Esophagus (tissue), 2 donors: ENCODE data around the gene ARSK. TPM values are rescaled to one million over a fixed set of nuclear protein-coding genes. Genes with fewer than 3 reads are reported as not detected.

ENCODE experiments used
- H3K27ac ChIP-seq, 2 donors: one replicate each; pipeline ENCODE4 v1.5.1; 2013; ENCODE audit warnings: low read depth in 2 of 2, mild to moderate bottlenecking in 2 of 2, inconsistent platforms in 1 of 2, low read length in 1 of 2, moderate library complexity in 1 of 2
- H3K27me3 ChIP-seq, 2 donors: one replicate each; pipeline ENCODE4 v1.6.1; 2013; ENCODE audit warnings: low read length in 2 of 2, control low read depth in 1 of 2, mild to moderate bottlenecking in 1 of 2; ENCODE audit not compliant: insufficient read depth in 2 of 2, control insufficient read depth in 1 of 2
- H3K36me3 ChIP-seq, 2 donors: one replicate each; pipeline ENCODE4 v1.6.1; 2013; ENCODE audit warnings: low read length in 1 of 2; ENCODE audit not compliant: control insufficient read depth in 2 of 2, insufficient read depth in 2 of 2
- H3K4me1 ChIP-seq, 2 donors: one replicate each; pipeline ENCODE4 v1.6.1; 2013; ENCODE audit warnings: low read length in 1 of 2; ENCODE audit not compliant: control insufficient read depth in 2 of 2, insufficient read depth in 2 of 2
- H3K4me3 ChIP-seq, 2 donors: one replicate each; pipeline ENCODE4 v1.5.1; 2013; ENCODE audit warnings: low read length in 2 of 2, mild to moderate bottlenecking in 2 of 2, low read depth in 1 of 2, moderate library complexity in 1 of 2
- H3K9me3 ChIP-seq, 2 donors: one replicate each; pipeline ENCODE4 v1.6.1; 2013; ENCODE audit warnings: mild to moderate bottlenecking in 2 of 2, low read depth in 1 of 2, low read length in 1 of 2, moderate library complexity in 1 of 2; ENCODE audit not compliant: control insufficient read depth in 2 of 2, insufficient read depth in 1 of 2
- WGBS, 2 donors: extraction: QIAGEN DNeasy Blood & Tissue Kit; methylation state at CpG; one replicate each; pipeline ENCODE4 v1.1.7; 2013; 5-methylcytosine and 5-hydroxymethylcytosine counted together
- polyA plus RNA-seq, 2 donors: library from polyadenylated mRNA; stranded (reverse); fragments of 200-250 nt; gene quantifications; one replicate each; pipeline ENCODE4 v1.2.3, GENCODE V29; 2013
- donor health status: healthy with polysubstance abuse.
- donor health status: Bipolar disorder and iron deficiency.

Gene ARSK
- polyA plus RNA-seq = 1 to 10 TPM; 1.1 to 1.7 TPM

DNA sequence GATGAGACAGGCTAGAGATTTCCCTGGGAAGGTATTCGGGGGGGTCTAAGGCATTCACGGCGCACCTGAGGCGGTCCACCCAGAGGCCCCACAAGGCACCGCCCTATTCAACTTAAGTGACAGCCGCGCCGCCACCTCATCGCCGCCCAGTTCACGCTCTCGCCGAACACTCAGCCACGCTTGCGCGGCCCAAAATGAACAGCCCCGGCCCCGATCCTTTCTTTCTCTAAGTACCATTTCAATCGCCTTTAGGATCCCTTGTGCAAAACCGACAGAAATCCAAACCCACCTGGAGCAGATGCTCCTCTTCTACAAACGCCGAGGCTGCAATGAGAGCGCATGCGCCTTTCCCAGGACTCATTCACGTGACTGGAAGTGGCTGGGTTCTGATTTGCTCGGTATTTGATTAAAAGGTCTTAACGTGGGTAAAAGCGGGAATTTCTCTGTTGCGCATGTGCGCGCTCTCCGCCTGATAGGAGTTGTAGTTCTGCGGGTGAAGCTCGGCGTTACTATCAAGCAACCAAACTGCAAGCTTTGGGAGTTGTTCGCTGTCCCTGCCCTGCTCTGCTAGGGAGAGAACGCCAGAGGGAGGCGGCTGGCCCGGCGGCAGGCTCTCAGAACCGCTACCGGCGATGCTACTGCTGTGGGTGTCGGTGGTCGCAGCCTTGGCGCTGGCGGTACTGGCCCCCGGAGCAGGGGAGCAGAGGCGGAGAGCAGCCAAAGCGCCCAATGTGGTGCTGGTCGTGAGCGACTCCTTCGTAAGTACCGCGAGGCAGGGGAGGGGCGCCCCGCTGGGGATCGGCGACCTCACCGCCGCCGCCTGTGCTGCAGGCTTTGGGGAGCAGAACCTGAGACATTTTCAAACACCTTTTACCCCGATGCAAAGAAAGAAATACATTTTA lies at the start of gene ARSK, which contains the start of gene SKIC3:
Gene ARSK (plus strand): TSS at position 455 of the 902 bp plus-strand sequence. CDS start 178 bp downstream, at position 633.
Gene SKIC3 (minus strand): TSS at position 331 of the 902 bp plus-strand sequence. CDS start 7,827 bp downstream, outside the sequence.
- Histone ChIP-seq H3K27ac (peak within 1 kb of the TSS; percentile 92 to 96), H3K36me3 (no peaks in the 10 kb centered on the region)

GRCh38 chr5:95508550-95508949 lies 46.4 kb upstream of the ARSK start:
- H3K36me3 ChIP-seq = peaks cover 4 to 9% of the 10 kb centered on the region in 2 donors

More for the DNA sequence above, at the start of gene ARSK, which contains the start of gene SKIC3:
- H3K27me3 ChIP-seq = no peaks in the 10 kb centered on the region
- peak within 1 kb of the TSS; percentile 99 for H3K4me3 ChIP-seq
- H3K9me3 ChIP-seq = no peaks in the 10 kb centered on the region
- 0 to 1% methylated on average over 63 of the region's 63 CpGs for WGBS, 2 donors
- H3K4me1 ChIP-seq = peaks cover 0 to 4% of the 10 kb centered on the region in 2 donors

DNA sequence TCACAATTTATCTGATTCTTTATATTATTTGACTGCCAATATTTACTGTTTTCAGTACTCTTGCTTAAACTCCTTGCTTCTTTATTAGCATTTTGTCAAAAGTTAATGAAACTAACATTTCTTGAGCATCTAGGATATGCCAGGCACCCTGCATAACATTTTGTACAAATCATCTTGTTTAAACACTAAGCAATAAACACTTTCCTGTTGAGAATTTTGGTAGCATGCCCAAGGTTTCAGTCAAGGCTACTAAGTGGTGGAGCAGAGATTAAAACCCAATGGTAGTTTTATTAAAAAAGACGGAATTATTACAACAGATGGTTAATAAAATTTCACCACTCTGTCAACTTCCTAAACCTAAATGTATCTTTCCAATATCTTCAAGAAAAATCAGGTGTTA lies 43.3 kb upstream of the ARSK start:
- Histone ChIP-seq H3K27me3 (no peaks in the 10 kb centered on the region), H3K27ac (no peak overlapping the region), H3K9me3 (no peaks in the 10 kb centered on the region), H3K4me3 (no peak overlapping the region), H3K36me3 (peaks cover 6 to 9% of the 10 kb centered on the region in 2 donors), H3K4me1 (no peaks in the 10 kb centered on the region)
- WGBS, 2 donors = 80 to 93% methylated on average over 1 of the region's 1 CpG

More at GRCh38 chr5:95508550-95508949, 46.4 kb upstream of the ARSK start:
- Histone ChIP-seq H3K9me3 (no peaks in the 10 kb centered on the region), H3K4me3 (no peak overlapping the region), H3K27ac (no peak overlapping the region), H3K27me3 (no peaks in the 10 kb centered on the region), H3K4me1 (no peaks in the 10 kb centered on the region)
- 73 to 74% methylated on average over 1 of the region's 1 CpG for WGBS, 2 donors

- Histone ChIP-seq H3K4me3 (no peak overlapping the region), H3K27me3 (no peaks in the 10 kb centered on the region), H3K4me1 (no peaks in the 10 kb centered on the region), H3K27ac (no peak overlapping the region), H3K9me3 (no peaks in the 10 kb centered on the region), H3K36me3 (peaks cover 2 to 8% of the 10 kb centered on the region in 2 donors)
- 99% methylated on average over 2 of the region's 2 CpGs for WGBS, 2 donors
These were observed 36.5 kb upstream of the ARSK start for GRCh38 chr5:95518417-95518816.

DNA sequence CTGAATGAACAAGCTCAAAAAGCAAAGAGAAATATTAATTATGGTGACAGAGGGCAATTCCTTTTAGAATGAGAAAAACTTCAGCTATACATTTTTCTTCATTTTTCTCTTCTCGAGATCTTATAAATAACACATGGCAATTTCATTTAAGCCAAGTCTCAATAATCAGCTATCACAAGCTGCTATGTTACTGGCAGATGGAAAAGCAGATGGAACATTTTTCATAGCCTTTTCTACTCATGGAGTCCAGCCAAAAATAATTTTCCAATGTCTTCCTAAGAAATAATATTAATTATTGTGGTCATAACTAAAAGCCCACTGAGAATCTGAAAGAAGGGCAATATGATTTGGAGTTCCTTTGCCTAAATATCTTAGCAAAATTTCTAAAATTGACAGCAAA lies 35.8 kb upstream of the ARSK start:
- Histone ChIP-seq H3K36me3 (peaks cover 2 to 6% of the 10 kb centered on the region in 2 donors), H3K27me3 (no peaks in the 10 kb centered on the region), H3K4me3 (no peak overlapping the region), H3K27ac (no peak overlapping the region), H3K9me3 (no peaks in the 10 kb centered on the region), H3K4me1 (no peaks in the 10 kb centered on the region)
- WGBS, 2 donors = 81 to 86% methylated on average over 1 of the region's 1 CpG

DNA sequence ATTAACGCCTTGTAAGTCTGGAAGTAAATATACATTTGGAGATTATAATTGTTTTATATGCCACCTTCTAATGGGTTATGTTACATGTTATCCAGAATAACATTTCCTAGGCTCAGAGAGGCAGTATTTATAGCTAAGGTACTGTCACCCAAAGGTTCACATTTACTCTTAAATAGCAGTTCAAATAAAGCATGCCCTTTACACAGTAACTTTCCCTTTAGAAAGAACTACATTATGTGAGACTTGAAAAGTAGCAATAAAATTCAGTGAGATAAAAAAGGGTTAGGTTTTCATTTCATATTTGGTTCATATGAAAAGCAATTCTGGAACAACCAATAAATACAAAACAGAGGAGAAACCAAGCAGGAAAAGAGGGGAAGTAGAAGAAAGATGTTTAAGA lies 35.2 kb upstream of the ARSK start:
- 95% methylated on average over 1 of the region's 1 CpG for WGBS, 2 donors
- H3K4me3 ChIP-seq = no peak overlapping the region
- no peaks in the 10 kb centered on the region for H3K4me1 ChIP-seq
- H3K27me3 ChIP-seq = no peaks in the 10 kb centered on the region
- no peaks in the 10 kb centered on the region for H3K9me3 ChIP-seq
- H3K27ac ChIP-seq = no peak overlapping the region
- peaks cover 2 to 6% of the 10 kb centered on the region in 2 donors for H3K36me3 ChIP-seq

DNA sequence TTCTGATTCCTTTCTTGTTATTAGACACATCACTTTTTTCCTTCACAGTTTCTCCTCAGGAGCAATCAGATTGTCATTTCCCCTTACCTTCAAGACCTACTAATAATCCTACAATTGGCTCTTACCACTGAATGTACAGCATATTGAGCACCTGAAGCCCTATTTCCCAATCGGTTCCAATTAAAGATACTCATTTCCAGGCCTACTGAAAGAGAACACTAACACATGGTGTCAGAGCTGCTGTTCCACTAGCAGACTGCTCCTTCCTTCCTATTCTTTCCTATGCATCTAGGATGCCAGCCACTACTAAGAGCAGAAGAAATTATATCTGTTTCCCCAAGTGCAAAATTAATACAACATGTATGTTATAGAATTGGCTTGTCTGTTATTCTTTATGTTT lies 34.7 kb upstream of the ARSK start:
- WGBS, 2 donors = 88 to 93% methylated on average over 1 of the region's 1 CpG
- H3K9me3 ChIP-seq = no peaks in the 10 kb centered on the region
- no peak overlapping the region for H3K27ac ChIP-seq
- no peaks in the 10 kb centered on the region for H3K27me3 ChIP-seq
- no peaks in the 10 kb centered on the region for H3K4me1 ChIP-seq
- H3K36me3 ChIP-seq = peaks cover 2 to 9% of the 10 kb centered on the region in 2 donors
- no peak overlapping the region for H3K4me3 ChIP-seq

DNA sequence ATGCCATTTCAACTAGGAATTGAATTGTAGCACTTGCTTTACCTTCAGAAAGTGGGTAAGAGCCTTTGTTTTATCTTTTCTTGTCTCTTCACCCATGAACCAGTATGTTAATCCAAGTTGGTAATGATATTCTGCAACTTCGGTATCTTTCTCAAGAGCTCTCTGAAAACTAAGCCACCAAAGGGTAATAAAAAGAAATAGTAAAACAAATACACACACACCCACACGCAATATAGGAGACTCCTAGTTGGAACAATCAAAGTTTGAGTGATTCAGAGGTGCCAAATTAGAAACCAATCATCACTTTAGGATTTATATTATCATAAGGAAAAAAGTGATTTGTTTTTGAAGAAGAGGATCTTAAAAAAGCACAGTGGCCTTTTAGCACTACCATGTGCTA lies 30.5 kb upstream of the ARSK start:
- Histone ChIP-seq H3K36me3 (peaks cover 2 to 8% of the 10 kb centered on the region in 2 donors), H3K4me3 (no peak overlapping the region), H3K4me1 (no peaks in the 10 kb centered on the region), H3K9me3 (no peaks in the 10 kb centered on the region), H3K27ac (no peak overlapping the region), H3K27me3 (no peaks in the 10 kb centered on the region)
- 86 to 91% methylated on average over 2 of the region's 2 CpGs for WGBS, 2 donors

DNA sequence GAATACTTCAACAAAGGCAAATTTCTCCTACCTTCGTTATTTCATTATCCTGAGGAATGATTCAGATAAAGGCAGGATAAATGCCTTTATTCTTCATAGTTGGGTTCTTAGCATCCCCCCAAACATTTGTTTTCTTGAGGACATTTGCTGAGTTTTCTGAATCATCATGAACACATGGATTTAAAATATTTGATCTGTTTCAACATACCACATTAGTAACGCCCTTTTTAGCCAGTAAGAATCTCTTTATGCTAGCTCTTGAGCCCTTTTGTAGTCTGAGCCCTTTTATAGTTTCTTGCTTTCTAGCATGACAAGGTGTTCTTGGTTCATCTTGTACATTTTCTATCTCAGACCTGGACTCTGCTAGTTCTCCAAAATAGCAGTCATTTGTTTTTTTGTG lies 28.0 kb upstream of the ARSK start:
- Histone ChIP-seq H3K27me3 (no peaks in the 10 kb centered on the region), H3K9me3 (no peaks in the 10 kb centered on the region), H3K4me3 (no peak overlapping the region), H3K36me3 (peaks cover 0 to 10% of the 10 kb centered on the region in 2 donors), H3K27ac (no peak overlapping the region), H3K4me1 (no peaks in the 10 kb centered on the region)
- WGBS, 2 donors = 95 to 97% methylated on average over 2 of the region's 2 CpGs
